GM19099 (cell line): ENCODE measurements around the gene H2BW2.
"Not testable (repeated sequence)": the region's sequence is repeated elsewhere in the genome, so short reads cannot be mapped to it uniquely, and the experiment has no call there.

Experiments used
- POLR2A ChIP-seq: IDR thresholded peaks from 3 replicates; pipeline ENCODE4 v1.6.1; 2011; ENCODE audit warnings: low read depth; ENCODE audit not compliant: insufficient read length; ENCODE audit errors: extremely low read depth

The H2BW2 gene

GRCh38 chrX:104039689-104040505 is at the start of gene H2BW2:
Gene H2BW2, plus strand, starts transcription at chrX:104039956. Its CDS starts 39 bp downstream, at chrX:104039995.
- TF ChIP-seq POLR2A: no peak

GRCh38 chrX:103999234-103999633 is 40.5 kb upstream of the H2BW2 start:
- no peak for TF ChIP-seq POLR2A

GRCh38 chrX:104008831-104009230 is 30.9 kb upstream of the H2BW2 start:
- TF ChIP-seq POLR2A: no peak

- no peak for TF ChIP-seq POLR2A
Observed at GRCh38 chrX:104013158-104013557, 26.6 kb upstream of the H2BW2 start.

GRCh38 chrX:104013606-104014005 is 26.1 kb upstream of the H2BW2 start, which contains the start of gene H2BW1:
Gene H2BW1, minus strand, starts transcription at chrX:104013708. Its CDS starts 132 bp downstream, at chrX:104013576.
- no peak for TF ChIP-seq POLR2A

- TF ChIP-seq POLR2A: no peak
Observed at GRCh38 chrX:104018126-104018525, 21.6 kb upstream of the H2BW2 start.

- TF ChIP-seq POLR2A: no peak
Observed at GRCh38 chrX:104041003-104041402, 1.2 kb downstream of the H2BW2 start.

GRCh38 chrX:104045642-104046041 is 5.9 kb downstream of the H2BW2 start:
- TF ChIP-seq POLR2A: no peak

GRCh38 chrX:104047171-104047570 is 7.4 kb downstream of the H2BW2 start:
- TF ChIP-seq POLR2A: no peak

GRCh38 chrX:104075778-104076445 is 36.2 kb downstream of the H2BW2 start, which contains the start of gene TMSB15C:
Gene TMSB15C, minus strand, starts transcription at chrX:104076236.
- not testable (repeated sequence) for TF ChIP-seq POLR2A

- TF ChIP-seq POLR2A: no peak
Observed at GRCh38 chrX:104084063-104084462, 44.3 kb downstream of the H2BW2 start.

GRCh38 chrX:104084534-104085277 is 45.0 kb downstream of the H2BW2 start:
- TF ChIP-seq POLR2A: no peak

GRCh38 chrX:104085477-104085876 is 45.7 kb downstream of the H2BW2 start:
- no peak for TF ChIP-seq POLR2A

- no peak for TF ChIP-seq POLR2A
Observed at GRCh38 chrX:104085919-104086318, 46.2 kb downstream of the H2BW2 start.
